HFF-Myc (cell line): ENCODE measurements around the gene DLG2.

Experiments
- DNase-seq: peaks from one replicate; pipeline ENCODE4 v3.0.0-alpha.2; 2011; ENCODE audit warnings: low read depth; ENCODE audit errors: extremely low read depth
- H3K4me3 ChIP-seq: replicated peaks from 2 replicates; pipeline ENCODE4 v1.5.1; 2011; ENCODE audit warnings: low read depth, mild to moderate bottlenecking, control low read depth, low read length
- CTCF ChIP-seq: IDR thresholded peaks from 2 replicates; pipeline ENCODE4 v1.5.1; 2012; ENCODE audit warnings: mild to moderate bottlenecking, low read depth, low read length, control low read depth; ENCODE audit errors: missing control alignments

Gene DLG2

GRCh38 chr11:83847467-83848034, 1779.6 kb downstream of the DLG2 start:
- H3K4me3 ChIP-seq = no peak overlapping the region
- TF ChIP-seq CTCF = no peak
- no peak for DNase-seq

GRCh38 chr11:83845797-83846196, 1781.3 kb downstream of the DLG2 start:
- no peak overlapping the region for H3K4me3 ChIP-seq
- TF ChIP-seq CTCF = no peak
- DNase-seq = no peak

GRCh38 chr11:83840326-83840725, 1786.8 kb downstream of the DLG2 start:
- no peak overlapping the region for H3K4me3 ChIP-seq
- TF ChIP-seq CTCF = no peak
- no peak for DNase-seq

- H3K4me3 ChIP-seq = no peak overlapping the region
- no peak for DNase-seq
- TF ChIP-seq CTCF = peak; percentile 73
Observed at GRCh38 chr11:83836883-83837654, 1790.1 kb downstream of the DLG2 start.

- DNase-seq = no peak
- no peak overlapping the region for H3K4me3 ChIP-seq
Observed at GRCh38 chr11:83836065-83836464, 1791.1 kb downstream of the DLG2 start.

GRCh38 chr11:83835423-83835822, 1791.7 kb downstream of the DLG2 start:
- DNase-seq = no peak
- no peak overlapping the region for H3K4me3 ChIP-seq
- TF ChIP-seq CTCF = no peak

More at GRCh38 chr11:83836065-83836464, 1791.1 kb downstream of the DLG2 start:
- no peak for TF ChIP-seq CTCF
